GM18517 (cell line): Measurements from ENCODE around the gene VSTM4.
A peak's percentile ranks its signal among the peaks of the same experiment; 100 is the strongest.

ENCODE experiments used
- ATAC-seq: cut with Tn5 transposase; IDR thresholded peaks from one replicate; pipeline ENCODE4 v1.9.1; 2021; ENCODE audit warnings: mild to moderate bottlenecking, moderate library complexity; ENCODE audit not compliant: unreplicated experiment

The VSTM4 gene

GRCh38 chr10:49074836-49075682 is 40.3 kb downstream of the VSTM4 start:
- no peak for ATAC-seq

- no peak for ATAC-seq
These were observed 43.0 kb downstream of the VSTM4 start for GRCh38 chr10:49072166-49072885.

GRCh38 chr10:49071160-49071761 is 44.1 kb downstream of the VSTM4 start:
- ATAC-seq = no peak

GRCh38 chr10:49070701-49071100 is 44.6 kb downstream of the VSTM4 start:
- no peak for ATAC-seq

GRCh38 chr10:49068672-49069217 is 46.6 kb downstream of the VSTM4 start:
- ATAC-seq = no peak

- no peak for ATAC-seq
These were observed 47.1 kb downstream of the VSTM4 start for GRCh38 chr10:49068209-49068608.

- ATAC-seq = no peak
These were observed 48.2 kb downstream of the VSTM4 start for GRCh38 chr10:49066944-49067730.

GRCh38 chr10:49062229-49062628 is 53.1 kb downstream of the VSTM4 start:
- ATAC-seq = no peak

- no peak for ATAC-seq
These were observed 53.7 kb downstream of the VSTM4 start for GRCh38 chr10:49061667-49062066.

- no peak for ATAC-seq
These were observed 56.7 kb downstream of the VSTM4 start for GRCh38 chr10:49058463-49059255.

- no peak for ATAC-seq
These were observed 58.0 kb downstream of the VSTM4 start for GRCh38 chr10:49057231-49057880.

- ATAC-seq = no peak
These were observed 59.0 kb downstream of the VSTM4 start for GRCh38 chr10:49056356-49056755.

- no peak for ATAC-seq
These were observed 60.0 kb downstream of the VSTM4 start for GRCh38 chr10:49055221-49055849.

- ATAC-seq = no peak
These were observed 60.6 kb downstream of the VSTM4 start for GRCh38 chr10:49054753-49055152.

- ATAC-seq = no peak
These were observed 61.2 kb downstream of the VSTM4 start for GRCh38 chr10:49053998-49054692.

- peak; percentile 75 for ATAC-seq
These were observed 62.0 kb downstream of the VSTM4 start for GRCh38 chr10:49053053-49053997.

GRCh38 chr10:49052069-49052468 is 63.3 kb downstream of the VSTM4 start:
- no peak for ATAC-seq
